HG03175 (cell line): ENCODE data around the gene SMARCD1.
"Not testable (repeated sequence)": the region's sequence is repeated elsewhere in the genome, so short reads cannot be mapped to it uniquely, and the experiment has no call there.

Experiments
- ATAC-seq: cut with Tn5 transposase; IDR thresholded peaks from one replicate; pipeline ENCODE4 v1.9.1; 2021; ENCODE audit warnings: mild to moderate bottlenecking, moderate library complexity; ENCODE audit not compliant: unreplicated experiment

Gene SMARCD1

DNA sequence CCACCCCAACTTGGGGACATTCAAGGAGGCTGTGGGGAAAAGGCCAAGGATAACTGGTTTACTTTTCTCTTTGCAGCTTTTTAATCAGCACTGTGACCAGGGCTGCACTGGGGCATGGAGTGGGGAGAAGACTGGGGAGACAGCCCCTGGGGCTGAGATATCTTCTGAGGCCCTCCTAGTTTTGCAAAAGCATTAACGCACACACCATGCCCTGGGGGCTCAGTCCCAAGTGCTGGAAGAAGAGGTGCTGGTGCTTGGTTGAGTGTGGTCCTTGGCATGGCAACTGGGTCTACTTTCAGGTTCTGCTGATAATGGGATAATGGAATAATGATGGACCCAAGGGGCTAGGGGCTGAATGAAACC, 9.4 kb upstream of the SMARCD1 start:
- no peak for ATAC-seq

DNA sequence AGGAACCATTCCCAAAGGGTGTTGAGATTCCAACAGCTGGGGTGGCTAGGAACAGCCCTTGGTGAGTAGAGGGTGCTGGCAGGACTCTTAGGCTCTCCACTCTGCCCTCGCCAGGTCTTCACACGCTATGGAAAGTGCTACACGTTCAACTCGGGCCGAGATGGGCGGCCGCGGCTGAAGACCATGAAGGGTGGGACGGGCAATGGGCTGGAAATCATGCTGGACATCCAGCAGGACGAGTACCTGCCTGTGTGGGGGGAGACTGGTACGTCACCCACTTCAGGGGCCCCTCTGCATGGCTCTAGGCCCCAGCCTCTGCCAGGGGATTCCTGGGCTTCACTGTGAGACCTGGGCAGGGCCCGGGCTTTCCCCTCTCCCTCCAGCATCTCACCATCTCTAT, 8.0 kb upstream of the SMARCD1 start:
- no peak for ATAC-seq

DNA sequence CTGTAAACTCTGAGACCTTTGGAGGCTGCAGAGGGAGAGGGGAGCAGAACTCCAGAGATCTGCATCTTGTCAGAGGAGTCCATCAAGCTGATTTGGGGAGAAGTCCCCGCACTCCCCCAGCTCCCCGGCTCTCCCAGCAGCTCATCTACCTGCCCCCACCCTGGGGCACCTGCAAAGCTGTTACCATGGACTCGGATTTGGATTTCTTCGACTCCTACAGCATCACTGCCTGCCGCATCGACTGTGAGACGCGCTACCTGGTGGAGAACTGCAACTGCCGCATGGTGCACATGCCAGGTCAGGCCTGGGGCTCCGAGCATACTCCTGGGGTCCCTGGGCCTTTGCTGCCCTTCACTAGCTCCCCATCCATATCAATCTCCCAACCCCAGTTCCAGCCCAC, 6.9 kb upstream of the SMARCD1 start:
- ATAC-seq: no peak

DNA sequence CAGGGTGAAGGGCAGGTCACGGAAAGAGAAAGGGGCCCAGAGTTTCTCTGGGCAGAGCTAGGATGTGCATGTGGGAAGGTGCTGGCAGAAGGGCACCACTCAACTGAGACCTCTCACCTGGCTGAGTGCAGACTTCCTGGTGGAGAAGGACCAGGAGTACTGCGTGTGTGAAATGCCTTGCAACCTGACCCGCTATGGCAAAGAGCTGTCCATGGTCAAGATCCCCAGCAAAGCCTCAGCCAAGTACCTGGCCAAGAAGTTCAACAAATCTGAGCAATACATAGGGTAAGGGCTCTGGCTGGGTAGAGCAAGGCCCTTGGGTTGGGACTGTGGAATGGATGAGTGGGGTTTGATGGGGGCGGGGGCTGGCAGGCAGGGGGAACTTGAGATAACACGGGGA, 5.4 kb upstream of the SMARCD1 start:
- no peak for ATAC-seq

DNA sequence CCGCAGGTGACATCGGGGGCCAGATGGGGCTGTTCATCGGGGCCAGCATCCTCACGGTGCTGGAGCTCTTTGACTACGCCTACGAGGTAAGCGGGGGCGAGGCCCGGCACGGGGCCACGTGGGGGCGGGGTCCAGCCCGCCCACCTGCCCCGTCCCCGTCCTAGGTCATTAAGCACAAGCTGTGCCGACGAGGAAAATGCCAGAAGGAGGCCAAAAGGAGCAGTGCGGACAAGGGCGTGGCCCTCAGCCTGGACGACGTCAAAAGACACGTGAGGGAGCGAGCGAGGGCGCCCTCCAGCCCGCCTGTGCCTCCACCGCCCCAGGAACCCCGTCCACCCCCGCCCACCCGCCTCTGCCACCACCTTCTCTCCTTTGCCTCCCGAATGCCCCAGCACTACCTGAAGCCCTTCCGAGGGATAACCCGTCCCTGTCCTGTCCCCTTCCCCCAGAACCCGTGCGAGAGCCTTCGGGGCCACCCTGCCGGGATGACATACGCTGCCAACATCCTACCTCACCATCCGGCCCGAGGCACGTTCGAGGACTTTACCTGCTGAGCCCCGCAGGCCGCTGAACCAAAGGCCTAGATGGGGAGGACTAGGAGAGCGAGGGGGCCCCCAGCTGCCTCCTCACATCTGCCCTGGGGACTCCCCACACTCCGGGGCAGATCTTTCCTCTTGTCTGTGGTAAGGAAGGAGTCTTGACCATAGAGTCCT, 3.9 kb upstream of the SMARCD1 start:
- no peak for ATAC-seq

DNA sequence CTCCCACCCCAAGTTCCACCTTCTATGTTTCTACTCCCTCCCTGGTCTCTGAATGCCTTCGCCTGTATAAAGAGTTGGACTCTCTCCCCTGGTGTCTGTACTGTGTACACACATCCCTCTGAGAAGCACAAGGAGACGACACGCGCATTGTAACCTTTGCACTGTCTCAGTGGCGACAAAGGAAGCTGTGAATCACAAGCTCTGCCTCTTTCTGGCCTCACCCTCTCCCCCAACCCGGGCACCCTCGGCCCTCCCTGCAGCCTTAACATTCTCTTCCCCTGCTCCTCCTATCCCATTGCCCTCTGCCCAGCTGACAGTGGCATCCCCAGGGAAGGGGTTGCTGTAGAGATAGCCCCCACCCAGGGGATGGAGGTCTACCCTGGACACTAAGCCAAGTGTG, 2.5 kb upstream of the SMARCD1 start:
- no peak for ATAC-seq

DNA sequence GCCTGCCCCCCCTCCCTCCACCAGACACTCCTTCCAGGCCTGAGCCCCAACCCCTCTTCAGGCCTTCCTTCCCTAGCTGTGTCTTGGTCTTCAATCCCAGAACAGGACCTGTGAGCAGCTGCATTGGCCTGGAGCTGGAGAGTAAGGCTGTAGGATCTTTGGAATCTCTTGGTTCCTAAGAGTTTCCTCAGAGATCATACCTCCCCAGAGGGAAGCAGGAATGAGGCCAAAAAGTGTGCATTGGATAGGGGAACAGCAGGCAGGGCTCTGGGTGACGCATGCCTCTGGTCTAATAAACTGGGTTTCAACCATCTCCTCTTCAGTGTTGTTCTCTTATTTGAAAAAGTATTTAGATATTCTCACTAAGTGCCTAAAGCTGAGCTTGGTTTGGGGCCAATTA, 1.8 kb upstream of the SMARCD1 start:
- ATAC-seq: no peak

DNA sequence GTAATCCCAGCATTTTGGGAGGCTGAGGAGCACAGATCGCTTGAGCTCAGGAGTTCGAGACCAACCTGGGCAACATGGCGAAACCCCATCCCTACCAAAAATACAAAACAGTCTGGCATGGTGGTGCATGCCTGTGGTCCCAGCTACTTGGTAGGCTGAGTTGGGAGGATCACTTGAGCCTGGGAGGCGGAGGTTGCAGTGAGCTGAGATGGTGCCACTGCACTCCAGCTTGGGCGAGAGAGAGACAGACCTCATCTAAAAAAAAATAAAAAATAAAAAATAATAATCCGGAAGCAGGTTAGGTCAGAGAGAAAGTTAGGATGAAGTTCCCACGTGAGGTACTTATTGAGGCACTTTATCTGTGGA, 750 bp upstream of the SMARCD1 start:
- ATAC-seq: not testable (repeated sequence)

DNA sequence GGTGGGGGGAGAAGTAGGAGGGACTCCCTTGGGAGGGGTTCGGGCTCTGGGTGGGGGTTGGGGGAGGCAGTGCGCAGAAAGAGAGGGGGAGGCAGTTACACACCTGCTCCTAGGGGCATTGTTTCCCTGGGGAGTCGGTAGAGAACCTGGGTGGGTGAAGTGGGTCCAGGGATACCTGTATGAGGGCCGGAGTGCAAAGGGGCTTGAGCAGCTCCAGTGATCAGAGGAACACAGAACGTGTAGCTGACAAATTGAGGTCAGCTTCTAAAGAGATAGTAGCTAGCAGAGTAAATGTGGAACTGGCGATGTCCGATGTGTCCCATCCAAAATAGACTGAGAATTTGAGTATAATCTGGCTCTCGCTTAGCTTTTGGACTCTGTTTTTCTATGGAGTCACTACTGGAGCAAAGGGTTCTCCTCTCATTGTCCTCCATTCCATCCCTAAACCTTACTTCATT, 502 bp downstream of the SMARCD1 start:
- no peak for ATAC-seq

DNA sequence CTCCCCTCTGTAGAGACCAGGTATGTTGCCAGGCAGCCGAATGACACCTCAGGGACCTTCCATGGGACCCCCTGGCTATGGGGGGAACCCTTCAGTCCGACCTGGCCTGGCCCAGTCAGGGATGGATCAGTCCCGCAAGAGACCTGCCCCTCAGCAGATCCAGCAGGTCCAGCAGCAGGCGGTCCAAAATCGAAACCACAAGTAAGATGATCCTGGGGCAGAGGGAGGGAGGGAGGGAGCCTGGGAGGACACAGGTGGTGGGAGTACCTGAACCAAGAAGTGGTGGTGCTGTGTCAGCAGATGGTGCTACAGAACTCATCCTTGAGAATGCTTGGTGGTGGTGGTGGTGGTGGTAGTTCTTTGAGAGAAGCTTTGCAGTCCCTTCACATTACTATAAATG, 1.0 kb downstream of the SMARCD1 start:
- ATAC-seq: no peak

DNA sequence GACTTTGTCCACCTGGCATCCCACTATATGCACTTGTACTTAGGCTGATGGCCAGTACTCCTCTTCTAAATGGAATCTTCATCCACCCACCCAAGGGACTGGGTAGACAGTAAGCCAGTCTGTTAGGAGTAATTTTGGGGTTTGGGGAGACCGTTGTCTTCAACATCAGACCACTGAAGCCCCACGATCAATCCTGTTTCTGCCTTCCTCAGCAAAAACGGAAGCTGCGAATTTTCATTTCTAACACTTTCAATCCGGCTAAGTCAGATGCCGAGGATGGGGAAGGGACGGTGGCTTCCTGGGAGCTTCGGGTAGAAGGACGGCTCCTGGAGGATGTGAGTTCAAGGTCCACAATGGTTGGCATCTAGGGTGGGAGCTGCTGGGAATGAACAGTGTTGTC, 2.0 kb downstream of the SMARCD1 start:
- ATAC-seq: no peak

DNA sequence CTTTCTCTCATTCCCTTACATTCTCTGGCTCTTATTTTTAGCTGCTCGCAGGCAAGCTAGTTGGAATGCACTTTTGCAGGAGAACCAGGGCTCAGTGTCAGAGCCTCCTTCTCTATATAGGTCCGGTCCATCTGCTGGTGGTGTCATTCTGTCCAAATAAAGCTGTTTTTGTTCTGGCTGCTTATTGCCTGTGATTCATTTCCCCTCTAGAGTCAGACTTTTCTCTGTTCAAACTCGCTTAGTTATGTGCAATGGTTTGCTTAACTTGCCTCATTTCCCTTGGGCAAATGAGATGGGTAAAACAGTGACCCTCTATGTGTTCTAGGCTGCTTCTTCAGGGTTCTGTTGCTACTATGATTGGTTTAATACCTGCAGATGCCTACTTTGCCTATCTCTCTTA, 2.9 kb downstream of the SMARCD1 start:
- no peak for ATAC-seq

DNA sequence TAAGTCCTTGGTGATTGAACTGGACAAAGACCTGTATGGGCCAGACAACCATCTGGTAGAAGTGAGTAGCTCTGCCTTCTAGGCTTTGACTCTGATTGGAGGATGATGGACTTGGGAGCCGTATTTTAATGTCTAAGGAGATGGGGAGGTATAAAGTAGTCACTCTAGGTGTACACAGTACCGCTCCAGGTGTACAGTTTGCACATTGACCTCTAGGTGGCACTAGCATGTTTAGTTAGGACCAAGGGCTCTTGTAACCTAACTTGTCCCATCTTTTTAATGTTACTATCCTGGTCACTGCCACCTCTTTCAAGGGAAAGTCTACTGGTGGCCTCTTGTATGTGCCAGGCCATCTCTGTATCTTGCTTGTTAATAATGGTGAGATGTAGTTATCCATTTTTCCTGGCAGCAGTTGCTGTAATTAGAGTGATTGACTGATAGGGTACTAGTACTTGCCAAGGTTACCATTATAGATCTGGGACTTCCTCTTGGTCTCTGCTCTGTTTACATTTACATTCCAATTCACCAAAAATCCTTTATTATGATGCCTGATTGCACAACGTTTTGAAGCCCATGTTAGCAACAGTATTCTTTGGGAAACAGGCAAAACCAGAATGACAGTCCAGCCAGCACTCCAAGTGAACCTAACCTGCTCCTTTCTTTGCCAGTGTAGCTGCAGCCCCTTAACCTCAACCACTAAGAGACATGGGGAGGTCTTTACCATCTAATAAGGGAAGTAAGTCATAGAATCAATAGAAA, 3.6 kb downstream of the SMARCD1 start:
- ATAC-seq: peak; percentile 37

DNA sequence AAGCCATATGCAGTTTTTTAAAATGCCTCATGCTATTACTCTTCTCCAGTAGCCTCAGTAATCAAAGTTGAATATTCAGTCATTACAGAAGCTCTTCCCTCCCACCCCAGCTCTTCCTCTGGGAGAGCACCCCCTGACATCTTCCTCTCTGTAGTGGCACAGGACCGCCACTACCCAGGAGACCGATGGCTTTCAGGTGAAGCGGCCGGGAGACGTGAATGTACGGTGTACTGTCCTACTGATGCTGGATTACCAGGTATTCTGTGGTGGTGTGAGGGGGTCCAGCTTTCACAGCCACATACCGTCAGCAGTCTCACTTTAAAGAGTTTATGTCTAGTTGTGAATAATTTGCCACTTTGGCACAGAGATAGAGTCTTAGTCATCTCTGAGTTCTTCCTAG, 4.6 kb downstream of the SMARCD1 start:
- no peak for ATAC-seq

DNA sequence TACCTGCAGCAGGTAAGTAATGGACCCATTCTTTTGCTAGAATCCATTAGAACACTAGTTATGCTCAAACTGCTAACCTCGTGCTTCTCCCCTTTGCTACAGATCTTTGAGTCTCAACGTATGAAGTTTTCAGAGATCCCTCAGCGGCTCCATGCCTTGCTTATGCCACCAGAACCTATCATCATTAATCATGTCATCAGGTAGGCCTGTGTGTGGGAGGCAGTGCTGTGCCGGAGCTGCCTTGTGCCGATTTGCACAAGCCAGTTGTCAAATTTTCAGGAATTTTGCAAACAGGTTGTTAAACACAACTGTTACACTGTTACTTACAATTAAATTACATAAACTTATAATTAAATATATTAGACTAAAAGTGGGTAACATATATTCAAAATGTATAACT, 5.2 kb downstream of the SMARCD1 start:
- ATAC-seq: no peak

DNA sequence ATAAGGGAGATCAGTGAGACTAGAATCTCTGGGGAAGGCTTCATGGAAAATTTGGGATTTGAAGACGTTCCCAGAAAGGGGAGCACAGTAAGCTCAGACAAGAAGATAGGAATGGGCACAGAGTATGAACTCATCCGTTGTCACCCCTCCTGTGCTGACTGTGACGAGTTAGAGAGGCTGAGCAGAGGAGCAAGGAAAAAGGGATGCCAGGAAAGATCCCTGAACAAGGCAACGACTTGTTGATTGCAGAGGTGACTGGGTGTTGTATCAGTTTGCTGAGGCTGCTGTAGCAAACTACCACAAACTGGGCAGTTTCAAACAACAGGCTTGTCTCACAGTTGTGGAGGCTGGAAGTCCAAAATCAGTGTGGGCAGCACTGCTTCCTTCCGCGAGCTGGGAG, 12.8 kb downstream of the SMARCD1 start:
- no peak for ATAC-seq

DNA sequence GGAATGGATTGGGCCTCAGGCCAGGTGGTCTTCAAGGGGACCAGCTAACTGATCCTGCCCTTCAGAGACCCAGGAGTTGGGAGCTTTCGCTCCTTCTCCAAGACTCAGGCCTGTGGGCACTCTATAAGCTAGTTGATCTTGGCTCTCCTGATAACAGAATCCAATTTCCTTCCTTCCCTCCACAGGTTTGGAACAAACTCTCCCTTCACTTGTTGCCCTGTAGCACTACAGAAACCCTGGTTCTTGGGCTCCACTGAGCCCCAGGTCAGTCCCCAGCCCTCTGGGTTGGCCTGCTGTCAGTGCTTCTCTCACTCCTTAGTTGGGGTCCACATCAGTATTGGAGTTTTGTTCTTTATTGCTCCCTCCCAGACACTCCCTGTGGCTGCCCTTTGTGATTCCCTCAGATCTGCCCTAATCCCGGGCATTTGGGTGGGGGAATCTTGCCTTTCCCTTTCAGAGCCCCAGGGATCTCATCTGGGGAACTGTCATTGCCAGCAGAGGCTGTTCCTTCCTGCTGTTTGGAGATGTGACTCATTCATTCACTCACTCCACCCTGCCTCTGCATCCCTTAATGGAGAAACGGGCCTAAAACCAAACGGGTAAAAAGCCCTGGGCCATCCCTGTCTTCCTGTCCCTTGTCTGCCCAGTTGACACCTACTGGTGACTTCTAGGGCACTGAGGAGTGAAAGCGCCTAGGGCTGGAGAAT, 14.3 kb downstream of the SMARCD1 start:
- ATAC-seq: no peak

DNA sequence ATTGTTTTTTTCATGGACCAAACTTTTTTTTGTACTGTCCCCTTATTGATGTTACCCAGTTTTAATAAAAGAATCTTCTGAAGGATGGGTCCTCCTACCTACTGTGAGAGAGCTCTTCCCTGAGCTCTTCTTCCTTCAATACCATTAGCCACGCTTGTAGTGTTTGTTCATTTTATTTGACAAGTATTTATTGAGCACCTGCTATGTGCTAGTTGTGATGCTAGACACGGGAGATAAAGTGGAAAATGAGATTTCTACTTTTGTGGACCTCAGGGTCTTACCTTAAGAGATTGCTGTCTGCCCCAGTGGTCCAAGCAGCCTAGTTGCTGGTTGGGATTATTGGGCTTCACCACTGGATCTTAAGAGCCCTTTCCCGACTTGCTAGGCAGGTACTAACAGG, 15.4 kb downstream of the SMARCD1 start:
- ATAC-seq: no peak

DNA sequence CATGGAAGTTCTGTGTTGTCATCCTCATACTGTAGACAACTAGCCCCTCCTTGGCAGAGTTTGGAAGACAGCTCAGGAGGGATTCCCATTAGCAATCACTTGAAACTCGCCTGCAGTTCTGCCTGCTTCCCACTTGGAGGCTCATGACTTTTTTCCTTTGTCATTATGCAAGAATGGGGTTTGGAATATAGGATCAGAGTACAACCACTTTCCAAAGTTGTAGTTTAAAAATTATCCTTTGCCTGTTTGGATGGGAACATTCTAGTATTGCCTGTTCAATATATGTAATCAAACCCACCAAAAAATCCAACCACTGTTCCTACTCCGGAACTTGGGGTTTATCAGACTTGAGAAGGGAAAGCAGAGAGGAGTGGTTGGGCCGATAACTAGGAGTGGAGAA, 16.5 kb downstream of the SMARCD1 start:
- ATAC-seq: no peak

DNA sequence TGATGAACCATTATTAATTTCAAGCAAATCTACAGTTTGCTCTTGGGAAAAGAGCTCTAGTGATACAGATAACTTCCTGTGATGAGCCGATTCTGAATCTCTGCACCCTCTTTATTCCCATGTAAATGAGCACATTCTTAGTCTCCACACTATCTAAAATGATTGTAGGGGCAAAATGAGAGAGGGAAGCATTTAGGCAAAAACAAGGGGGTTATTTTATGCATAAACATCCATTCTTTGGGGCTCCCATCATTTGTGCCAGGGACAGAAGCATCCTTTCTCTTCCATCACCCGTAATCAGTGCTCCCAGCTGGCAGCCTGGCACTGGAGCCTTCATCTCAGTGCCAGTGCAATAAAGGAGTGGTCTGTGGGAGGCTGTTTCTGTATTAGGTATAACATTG, 17.0 kb downstream of the SMARCD1 start:
- no peak for ATAC-seq

DNA sequence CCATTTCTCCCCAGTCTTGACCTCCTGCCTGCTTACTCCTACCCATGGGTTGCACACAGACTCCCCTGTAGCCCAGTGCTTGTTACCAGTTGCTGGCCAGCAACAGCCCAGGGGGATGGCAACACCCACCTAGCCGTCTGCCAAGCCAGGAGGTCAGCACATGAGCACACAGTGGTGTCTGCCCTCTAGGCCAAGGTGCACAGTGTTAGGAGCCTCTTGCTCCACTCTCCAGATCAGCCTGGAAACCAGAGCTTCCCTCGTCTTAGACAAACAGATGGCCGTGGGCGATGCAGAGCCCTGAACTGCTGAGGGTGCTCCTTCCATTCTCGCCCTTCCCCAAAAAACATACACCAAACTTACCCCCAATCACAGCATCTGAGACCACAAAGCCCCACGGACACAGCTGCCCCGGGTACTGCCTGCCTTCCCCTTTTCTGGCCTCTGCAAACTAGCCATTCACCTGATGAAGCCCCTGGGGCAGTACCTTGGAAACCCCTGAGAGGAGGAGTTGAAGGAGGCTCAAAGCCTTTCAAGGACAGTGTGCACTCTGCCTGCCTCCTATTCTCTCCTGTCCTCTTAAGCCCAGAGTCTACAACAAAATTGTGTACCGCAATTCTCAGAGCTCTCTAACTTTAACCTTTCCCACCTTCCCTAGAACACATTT, 17.6 kb downstream of the SMARCD1 start:
- no peak for ATAC-seq

DNA sequence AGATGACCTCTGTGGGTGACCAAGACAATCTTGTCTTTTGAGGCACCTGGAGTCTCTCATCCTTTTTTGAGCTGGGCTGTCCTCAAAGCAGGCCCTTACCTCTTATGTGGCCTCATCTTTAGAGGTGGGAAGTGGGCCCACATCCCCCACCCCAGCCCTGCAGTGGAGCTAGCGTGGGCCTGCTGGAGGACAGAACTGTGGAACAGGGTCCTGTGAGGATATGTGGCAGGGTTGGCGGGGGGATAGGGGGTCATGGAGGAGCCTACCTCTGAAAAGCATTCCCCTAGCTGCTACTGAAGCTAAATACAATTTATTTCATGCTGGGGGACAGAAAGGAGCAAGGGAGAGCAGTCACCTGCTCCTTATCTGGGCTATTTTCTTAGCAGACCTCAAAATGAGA, 18.2 kb downstream of the SMARCD1 start:
- no peak for ATAC-seq
